ENCODE data around the gene GIMAP8.

Gene GIMAP8

GRCh38 chr7:150405584-150406311 lies 44.7 kb upstream of the GIMAP8 start:
- peak overlapping the region; percentile 84 for H3K4me3 ChIP-seq (ENCODE audit: insufficient read depth, low read depth, low read length, poor library complexity, severe bottlenecking)
- peak overlapping the region; percentile 89 for H3K27ac ChIP-seq (ENCODE audit: insufficient read depth, low read length, poor library complexity, severe bottlenecking)
- no peak for DNase-seq
- H3K27me3 ChIP-seq (replicated peaks; ENCODE audit: control insufficient read depth, insufficient read depth, low read length, poor library complexity, severe bottlenecking): no peaks in the 10 kb centered on the region
- peaks cover 22% of the 10 kb centered on the region for H3K4me1 ChIP-seq (ENCODE audit: control insufficient read depth, insufficient read depth, low read length, poor library complexity, severe bottlenecking)
- peaks cover 16% of the 10 kb centered on the region for H3K36me3 ChIP-seq (ENCODE audit: control insufficient read depth, insufficient read depth, low read length)
- H3K9me3 ChIP-seq (ENCODE audit: control insufficient read depth, low read length): no peaks in the 10 kb centered on the region

DNA sequence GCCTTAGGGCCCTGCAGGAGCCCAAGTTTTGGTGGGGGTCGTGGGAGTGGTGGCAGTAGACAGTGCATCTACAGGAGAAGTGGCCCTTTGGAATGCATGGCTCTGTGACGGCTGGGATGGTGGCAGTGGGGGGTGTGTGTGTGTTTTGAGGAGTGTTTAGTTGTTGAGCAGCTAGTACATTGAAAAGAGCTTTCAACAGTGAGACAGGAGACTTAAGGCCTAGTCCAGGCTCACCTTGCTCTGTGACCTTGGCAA lies 44.2 kb upstream of the GIMAP8 start:
- H3K36me3 ChIP-seq (ENCODE audit: control insufficient read depth, insufficient read depth, low read length): peaks cover 18% of the 10 kb centered on the region
- DNase-seq: no peak
- H3K9me3 ChIP-seq (ENCODE audit: control insufficient read depth, low read length): no peaks in the 10 kb centered on the region
- H3K4me1 ChIP-seq (ENCODE audit: control insufficient read depth, insufficient read depth, low read length, poor library complexity, severe bottlenecking): peaks cover 22% of the 10 kb centered on the region
- H3K27ac ChIP-seq (ENCODE audit: insufficient read depth, low read length, poor library complexity, severe bottlenecking): peak overlapping the region; percentile 89
- peak overlapping the region; percentile 84 for H3K4me3 ChIP-seq (ENCODE audit: insufficient read depth, low read depth, low read length, poor library complexity, severe bottlenecking)
- no peaks in the 10 kb centered on the region for H3K27me3 ChIP-seq (replicated peaks; ENCODE audit: control insufficient read depth, insufficient read depth, low read length, poor library complexity, severe bottlenecking)

DNA sequence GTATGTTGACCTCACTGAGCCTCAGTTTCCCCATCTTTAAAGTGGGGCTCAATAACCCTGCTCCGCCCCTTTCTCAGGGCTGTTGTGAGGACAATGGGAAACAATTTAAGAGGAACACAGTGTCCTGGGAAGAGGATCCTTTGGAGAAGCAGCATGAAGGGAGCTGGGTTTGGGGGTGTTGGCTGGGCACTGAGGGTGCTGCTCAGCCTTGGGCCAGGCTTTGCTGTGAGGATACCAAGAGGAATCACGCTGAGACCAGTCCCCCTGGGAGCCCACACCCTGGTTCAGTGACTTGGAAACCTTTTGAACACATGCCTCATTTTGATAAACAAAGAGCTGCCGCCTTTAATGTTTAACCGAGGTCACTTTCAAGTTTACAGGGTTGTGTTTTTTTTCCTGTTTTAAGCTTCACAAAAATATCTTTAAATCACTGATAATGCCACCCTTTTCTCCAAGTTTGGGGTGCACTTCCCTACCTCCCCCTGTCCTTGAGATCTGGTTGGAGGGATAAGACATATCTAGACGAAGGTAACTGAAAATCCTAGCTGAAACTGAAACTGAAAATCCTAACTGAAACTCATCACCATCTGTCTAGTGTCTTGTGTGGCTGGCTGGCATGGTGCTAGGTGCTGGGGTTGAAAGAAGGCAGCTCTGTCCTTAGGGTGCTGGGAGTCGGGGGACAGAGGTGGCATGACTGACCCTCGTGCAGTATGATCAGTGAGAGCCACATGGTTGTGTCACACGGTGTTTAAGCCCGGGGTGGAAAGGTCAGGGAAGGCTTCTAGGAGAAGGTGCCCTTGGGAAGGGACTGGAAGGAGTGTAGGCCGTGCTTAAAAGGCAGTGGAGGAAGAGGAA lies 43.6 kb upstream of the GIMAP8 start:
- Histone ChIP-seq H3K27me3 (replicated peaks; ENCODE audit: control insufficient read depth, insufficient read depth, low read length, poor library complexity, severe bottlenecking) (no peaks in the 10 kb centered on the region), H3K4me3 (ENCODE audit: insufficient read depth, low read depth, low read length, poor library complexity, severe bottlenecking) (peak overlapping the region; percentile 84), H3K27ac (ENCODE audit: insufficient read depth, low read length, poor library complexity, severe bottlenecking) (peak overlapping the region; percentile 89), H3K4me1 (ENCODE audit: control insufficient read depth, insufficient read depth, low read length, poor library complexity, severe bottlenecking) (peaks cover 22% of the 10 kb centered on the region), H3K36me3 (ENCODE audit: control insufficient read depth, insufficient read depth, low read length) (peaks cover 21% of the 10 kb centered on the region), H3K9me3 (ENCODE audit: control insufficient read depth, low read length) (no peaks in the 10 kb centered on the region)
- no peak for DNase-seq

GRCh38 chr7:150407588-150408392 lies 42.6 kb upstream of the GIMAP8 start:
- Histone ChIP-seq H3K27ac (ENCODE audit: insufficient read depth, low read length, poor library complexity, severe bottlenecking) (peak overlapping the region; percentile 89), H3K36me3 (ENCODE audit: control insufficient read depth, insufficient read depth, low read length) (peaks cover 21% of the 10 kb centered on the region)

DNA sequence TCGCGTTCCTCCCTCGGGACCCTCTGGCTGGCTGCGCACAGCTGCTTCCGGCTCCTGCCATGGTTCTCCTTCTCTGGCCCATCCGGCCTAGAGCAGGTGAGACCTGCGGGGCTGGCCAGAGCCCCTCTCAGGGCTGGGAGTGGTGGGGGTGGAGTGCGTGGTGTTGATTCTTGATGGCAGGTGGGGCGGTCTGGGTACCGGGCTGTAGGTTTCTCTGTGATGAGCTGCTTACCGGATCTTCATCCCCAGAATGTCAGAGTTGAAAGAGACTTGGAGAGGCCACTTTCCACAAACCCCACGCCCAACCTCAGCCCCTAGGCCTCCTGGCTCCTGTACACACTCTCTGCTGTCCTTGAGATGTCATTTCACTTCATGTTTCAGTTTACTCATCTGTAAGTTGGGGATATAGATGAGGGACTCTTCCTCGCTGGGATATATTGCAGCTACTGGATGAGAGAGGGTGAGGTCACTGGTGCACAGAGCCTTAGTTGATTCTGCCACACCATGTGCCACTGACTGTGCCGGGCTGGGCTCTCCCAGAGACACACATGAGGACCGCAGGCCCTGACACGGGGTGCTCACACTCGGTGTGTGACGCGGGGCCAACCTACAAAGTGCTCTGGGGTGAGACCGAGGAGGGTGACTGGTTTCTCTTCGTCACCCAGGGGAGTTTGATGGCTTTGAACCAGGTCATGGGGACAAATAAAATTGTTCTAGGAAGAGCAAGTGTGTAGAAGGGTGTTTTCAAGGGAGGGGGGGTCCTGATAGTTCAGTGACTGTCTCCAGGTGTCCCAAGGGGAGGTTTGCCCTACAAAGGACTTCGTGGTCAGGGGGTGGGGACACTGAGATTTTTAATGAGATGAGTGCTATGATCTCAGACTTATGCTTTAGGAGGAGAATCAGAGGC lies 41.8 kb upstream of the GIMAP8 start:
- DNase-seq: no peak
- Histone ChIP-seq H3K36me3 (ENCODE audit: control insufficient read depth, insufficient read depth, low read length) (peaks cover 21% of the 10 kb centered on the region), H3K27ac (ENCODE audit: insufficient read depth, low read length, poor library complexity, severe bottlenecking) (peak overlapping the region; percentile 11), H3K4me1 (ENCODE audit: control insufficient read depth, insufficient read depth, low read length, poor library complexity, severe bottlenecking) (peaks cover 22% of the 10 kb centered on the region), H3K27me3 (replicated peaks; ENCODE audit: control insufficient read depth, insufficient read depth, low read length, poor library complexity, severe bottlenecking) (no peaks in the 10 kb centered on the region), H3K4me3 (ENCODE audit: insufficient read depth, low read depth, low read length, poor library complexity, severe bottlenecking) (no peak overlapping the region), H3K9me3 (ENCODE audit: control insufficient read depth, low read length) (no peaks in the 10 kb centered on the region)

More at GRCh38 chr7:150407588-150408392, 42.6 kb upstream of the GIMAP8 start:
- no peaks in the 10 kb centered on the region for H3K27me3 ChIP-seq (replicated peaks; ENCODE audit: control insufficient read depth, insufficient read depth, low read length, poor library complexity, severe bottlenecking)
- peaks cover 22% of the 10 kb centered on the region for H3K4me1 ChIP-seq (ENCODE audit: control insufficient read depth, insufficient read depth, low read length, poor library complexity, severe bottlenecking)
- H3K4me3 ChIP-seq (ENCODE audit: insufficient read depth, low read depth, low read length, poor library complexity, severe bottlenecking): no peak overlapping the region
- DNase-seq: no peak
- H3K9me3 ChIP-seq (ENCODE audit: control insufficient read depth, low read length): no peaks in the 10 kb centered on the region

DNA sequence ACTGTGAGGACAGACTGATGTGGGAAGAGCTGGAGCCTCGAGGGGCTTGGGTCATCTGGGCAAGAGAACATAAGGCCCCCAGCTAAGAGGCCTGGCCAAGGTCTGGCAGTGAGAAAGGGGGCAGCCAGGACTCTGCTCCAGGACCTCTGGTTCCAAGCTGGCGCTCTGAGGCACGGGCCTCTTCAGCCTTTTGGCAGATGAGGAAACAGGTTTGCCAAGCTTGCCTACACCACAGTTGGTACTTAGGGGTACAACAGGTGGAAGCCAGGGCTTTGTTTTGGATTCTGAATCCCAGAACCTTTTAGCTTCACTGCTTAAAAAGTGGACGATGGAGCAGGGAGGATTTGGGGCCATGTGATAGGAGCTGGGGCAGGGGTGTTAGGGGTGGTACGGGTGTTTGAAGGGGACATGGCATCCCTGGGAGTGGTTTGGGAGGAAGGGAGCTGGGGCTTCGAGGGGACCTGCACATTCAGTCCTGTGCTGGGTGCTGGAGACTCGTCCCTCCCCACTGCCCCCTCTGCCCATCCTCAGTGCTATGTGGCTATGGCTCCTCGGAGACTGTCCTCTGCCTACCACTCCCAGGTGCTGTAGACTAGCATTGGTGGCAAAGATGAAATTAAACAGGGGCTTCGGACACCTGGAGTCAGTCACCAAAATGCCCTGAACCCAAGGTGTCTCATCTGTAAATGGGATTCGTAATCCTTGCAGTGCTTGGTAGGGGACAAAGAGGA lies 41.0 kb upstream of the GIMAP8 start:
- Histone ChIP-seq H3K9me3 (ENCODE audit: control insufficient read depth, low read length) (no peaks in the 10 kb centered on the region), H3K4me1 (ENCODE audit: control insufficient read depth, insufficient read depth, low read length, poor library complexity, severe bottlenecking) (peaks cover 18% of the 10 kb centered on the region), H3K27ac (ENCODE audit: insufficient read depth, low read length, poor library complexity, severe bottlenecking) (peak overlapping the region; percentile 11), H3K36me3 (ENCODE audit: control insufficient read depth, insufficient read depth, low read length) (peaks cover 21% of the 10 kb centered on the region), H3K4me3 (ENCODE audit: insufficient read depth, low read depth, low read length, poor library complexity, severe bottlenecking) (no peak overlapping the region), H3K27me3 (replicated peaks; ENCODE audit: control insufficient read depth, insufficient read depth, low read length, poor library complexity, severe bottlenecking) (no peaks in the 10 kb centered on the region)
- no peak for DNase-seq

DNA sequence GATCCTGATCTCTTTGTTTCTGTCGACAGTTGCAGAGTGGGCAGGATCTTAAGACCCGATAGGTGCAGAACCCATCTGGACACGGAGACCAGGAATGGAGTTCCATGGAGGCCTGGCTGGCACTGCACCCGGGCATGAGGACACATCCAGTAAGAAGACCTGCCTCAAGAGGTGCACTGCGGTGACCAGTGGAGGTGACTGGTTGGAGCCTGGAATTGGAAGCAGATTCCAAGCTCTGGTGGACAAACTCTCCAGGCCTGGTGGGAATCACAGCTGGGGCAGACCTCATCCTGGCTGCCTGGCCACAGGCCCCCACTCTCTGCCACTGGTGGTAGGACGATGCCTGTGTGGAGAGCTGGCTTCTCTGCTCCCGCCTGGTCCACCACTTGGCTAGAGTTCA lies 40.3 kb upstream of the GIMAP8 start:
- no peaks in the 10 kb centered on the region for H3K27me3 ChIP-seq (replicated peaks; ENCODE audit: control insufficient read depth, insufficient read depth, low read length, poor library complexity, severe bottlenecking)
- no peak overlapping the region for H3K27ac ChIP-seq (ENCODE audit: insufficient read depth, low read length, poor library complexity, severe bottlenecking)
- H3K4me3 ChIP-seq (ENCODE audit: insufficient read depth, low read depth, low read length, poor library complexity, severe bottlenecking): no peak overlapping the region
- no peaks in the 10 kb centered on the region for H3K9me3 ChIP-seq (ENCODE audit: control insufficient read depth, low read length)
- peaks cover 16% of the 10 kb centered on the region for H3K4me1 ChIP-seq (ENCODE audit: control insufficient read depth, insufficient read depth, low read length, poor library complexity, severe bottlenecking)
- DNase-seq: no peak
- H3K36me3 ChIP-seq (ENCODE audit: control insufficient read depth, insufficient read depth, low read length): peaks cover 21% of the 10 kb centered on the region

GRCh38 chr7:150410680-150411346 lies 39.6 kb upstream of the GIMAP8 start:
- no peak for DNase-seq
- Histone ChIP-seq H3K27ac (ENCODE audit: insufficient read depth, low read length, poor library complexity, severe bottlenecking) (no peak overlapping the region), H3K4me3 (ENCODE audit: insufficient read depth, low read depth, low read length, poor library complexity, severe bottlenecking) (no peak overlapping the region), H3K36me3 (ENCODE audit: control insufficient read depth, insufficient read depth, low read length) (peaks cover 21% of the 10 kb centered on the region), H3K4me1 (ENCODE audit: control insufficient read depth, insufficient read depth, low read length, poor library complexity, severe bottlenecking) (peaks cover 13% of the 10 kb centered on the region), H3K27me3 (replicated peaks; ENCODE audit: control insufficient read depth, insufficient read depth, low read length, poor library complexity, severe bottlenecking) (no peaks in the 10 kb centered on the region), H3K9me3 (ENCODE audit: control insufficient read depth, low read length) (no peaks in the 10 kb centered on the region)
